Posterior cingulate gyrus (tissue), 11 donors: ENCODE data around the gene ZFPM1.

Experiments
- DNase-seq, 10 donors: peaks; one replicate each; pipeline versions ENCODE4 v3.0.0 to v3.0.0-alpha.2; 2020 to 2021; ENCODE audit warnings: mixed read lengths in 3 of 10
- intact Hi-C: fragments of 100-400 bp; cut with DNase I; formaldehyde crosslinking; loops from one replicate; pipeline ENCODE4 v1.15.1; 2023

Gene ZFPM1

DNA sequence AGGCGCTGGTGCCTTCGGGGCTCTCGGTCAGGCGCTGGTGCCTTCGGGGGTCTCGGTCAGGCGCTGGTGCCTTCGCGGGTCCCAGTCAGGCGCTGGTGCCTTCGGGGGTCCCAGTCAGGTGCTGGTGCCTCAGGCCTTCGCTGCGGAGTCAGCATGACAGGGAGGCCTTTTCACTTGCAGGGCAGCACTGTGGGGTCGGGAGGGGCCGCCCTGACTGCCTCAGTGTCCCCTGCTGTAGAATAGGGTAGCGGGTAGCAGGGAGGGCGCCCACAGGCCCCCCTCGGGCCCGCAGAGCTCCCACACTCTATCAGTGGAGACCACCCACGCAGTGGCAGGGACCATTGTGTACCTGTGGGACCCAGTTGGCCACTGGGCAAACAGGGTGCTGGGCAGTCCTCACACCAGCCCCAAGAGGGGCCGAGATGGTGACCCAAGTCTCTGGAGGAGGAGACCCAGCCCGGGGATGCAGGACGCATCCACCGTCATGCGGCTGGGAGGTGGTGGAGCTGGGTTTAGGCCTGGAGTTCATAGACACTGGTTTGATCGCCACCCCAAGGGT is 38.0 kb downstream of the ZFPM1 start:
- no peak for DNase-seq
- intact Hi-C loops = no loop called here

DNA sequence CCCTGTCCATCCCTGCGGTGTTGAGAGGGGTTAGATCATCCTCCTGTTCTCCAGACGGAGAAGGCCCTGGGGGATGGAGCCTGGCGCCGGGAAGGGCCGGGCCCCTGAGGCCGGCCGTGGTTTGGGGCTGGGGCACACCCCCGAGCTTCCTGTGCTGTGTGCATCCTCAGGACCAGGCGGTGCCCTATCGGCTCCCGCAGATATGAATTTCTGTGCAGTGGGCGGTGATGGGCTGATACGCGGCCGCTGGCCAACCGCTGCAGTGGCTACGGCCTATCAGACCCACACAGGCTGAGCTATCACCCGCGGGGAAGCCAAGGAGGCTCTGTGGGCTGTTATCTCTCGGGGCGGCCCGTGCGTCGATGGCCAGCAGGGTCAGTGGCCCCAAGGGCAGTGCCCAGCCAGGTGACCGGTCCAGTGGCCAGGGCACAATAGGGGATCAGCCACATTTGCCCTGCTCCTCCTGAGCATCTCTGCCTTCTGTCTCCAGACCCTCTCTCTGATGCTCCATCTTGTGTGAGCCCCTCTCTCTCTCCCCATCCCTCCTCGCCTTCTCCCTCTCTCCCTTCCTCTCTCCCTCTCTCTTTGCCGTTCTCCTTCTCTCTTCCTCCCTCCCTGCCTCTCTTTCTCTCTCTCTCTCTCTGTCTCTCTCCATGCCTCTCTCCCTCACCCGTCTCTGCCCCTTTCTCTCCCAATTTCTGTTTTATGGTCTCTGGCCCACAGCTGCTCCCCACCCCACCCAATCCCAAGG is 38.7 kb downstream of the ZFPM1 start:
- no peak for DNase-seq

DNA sequence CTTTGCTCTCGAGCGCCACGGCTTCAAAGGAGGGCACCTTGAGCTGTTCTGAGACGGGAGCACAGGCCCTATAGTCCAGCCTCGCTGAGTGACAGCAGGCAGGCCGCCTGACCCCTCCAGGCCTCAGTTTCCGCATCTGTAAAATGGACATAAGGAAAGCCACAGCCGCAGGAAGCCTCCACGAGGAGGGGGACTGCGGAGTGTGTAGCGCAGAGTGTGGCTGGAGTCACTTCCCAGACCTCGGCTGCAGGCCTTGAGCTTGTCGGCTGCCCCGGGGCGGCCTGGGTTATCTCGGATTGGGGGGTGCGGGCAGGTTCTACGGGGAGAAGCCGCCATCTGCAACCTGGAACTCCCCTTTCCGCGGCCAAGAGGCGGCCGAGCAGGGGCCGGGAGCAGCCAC is 40.8 kb downstream of the ZFPM1 start:
- no peak for DNase-seq
- intact Hi-C loops = no loop called here

More for the DNA sequence above, 38.7 kb downstream of the ZFPM1 start:
- intact Hi-C loops = no loop called here

DNA sequence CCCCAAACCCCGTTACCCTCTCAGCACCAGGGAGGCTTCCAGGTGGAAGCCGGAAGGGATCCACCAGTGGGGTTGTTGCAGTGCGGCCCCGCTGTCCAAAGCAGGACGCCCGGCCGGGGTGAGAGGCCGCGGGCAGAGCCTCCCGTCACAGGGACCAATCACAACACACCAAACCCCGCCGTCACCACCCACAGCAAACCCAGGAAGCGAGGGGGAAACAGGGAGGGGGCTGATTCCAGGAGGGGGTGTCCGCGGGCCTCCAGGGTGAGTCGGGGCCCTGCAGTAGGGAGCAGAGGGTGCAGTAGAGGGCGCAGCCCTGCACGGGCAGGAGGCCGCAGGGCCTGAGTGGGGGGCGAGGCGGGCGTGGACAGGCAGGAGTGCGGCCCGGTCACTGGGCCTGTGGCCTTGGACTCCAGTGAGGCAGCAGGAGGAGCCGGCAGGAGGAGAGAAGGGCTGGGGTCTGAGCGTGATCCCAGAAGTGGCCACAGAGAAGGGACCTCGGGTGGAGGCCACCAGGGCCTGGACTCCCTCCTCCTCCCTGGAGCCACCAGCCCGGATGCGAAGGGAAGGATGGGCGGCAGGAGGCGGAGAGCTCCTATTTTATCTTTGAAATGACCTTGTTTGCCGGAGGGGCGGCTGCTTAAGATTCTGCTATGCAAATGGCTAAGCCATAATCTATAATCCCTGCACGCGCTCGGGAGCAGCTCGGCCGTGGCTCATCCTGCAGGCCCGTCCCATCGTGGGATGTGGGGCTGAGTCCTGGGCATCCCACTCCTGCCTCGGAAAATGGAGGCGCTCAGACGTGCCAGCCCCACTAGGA is 41.5 kb downstream of the ZFPM1 start:
- intact Hi-C loops = no loop called here
- DNase-seq = no peak

DNA sequence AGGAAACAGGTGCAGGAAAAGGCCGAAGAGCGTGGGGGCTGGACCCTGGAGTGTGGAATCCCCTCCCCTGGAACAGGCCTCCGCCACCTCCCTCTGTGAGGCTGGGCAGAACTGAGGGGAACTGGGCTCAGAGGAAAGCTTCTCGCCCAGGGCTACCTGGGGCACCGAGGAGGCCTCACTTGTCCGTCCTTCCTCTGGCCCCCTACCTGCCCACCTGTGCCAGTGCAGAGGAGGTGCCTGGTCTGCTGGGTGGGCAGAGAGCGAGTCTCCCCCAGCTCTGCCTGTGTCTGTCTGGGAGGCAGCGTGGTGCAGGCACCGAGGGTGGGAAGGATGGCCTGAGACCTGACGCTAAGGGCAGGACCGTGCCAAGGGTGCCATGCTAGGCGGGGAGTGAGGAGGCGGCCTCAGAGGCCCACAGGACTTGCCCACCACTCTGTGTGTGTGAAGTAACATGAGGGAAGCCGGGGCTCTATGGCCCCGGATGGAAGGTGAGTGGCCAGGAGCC is 42.2 kb downstream of the ZFPM1 start:
- DNase-seq = no peak
- intact Hi-C loops = no loop called here

DNA sequence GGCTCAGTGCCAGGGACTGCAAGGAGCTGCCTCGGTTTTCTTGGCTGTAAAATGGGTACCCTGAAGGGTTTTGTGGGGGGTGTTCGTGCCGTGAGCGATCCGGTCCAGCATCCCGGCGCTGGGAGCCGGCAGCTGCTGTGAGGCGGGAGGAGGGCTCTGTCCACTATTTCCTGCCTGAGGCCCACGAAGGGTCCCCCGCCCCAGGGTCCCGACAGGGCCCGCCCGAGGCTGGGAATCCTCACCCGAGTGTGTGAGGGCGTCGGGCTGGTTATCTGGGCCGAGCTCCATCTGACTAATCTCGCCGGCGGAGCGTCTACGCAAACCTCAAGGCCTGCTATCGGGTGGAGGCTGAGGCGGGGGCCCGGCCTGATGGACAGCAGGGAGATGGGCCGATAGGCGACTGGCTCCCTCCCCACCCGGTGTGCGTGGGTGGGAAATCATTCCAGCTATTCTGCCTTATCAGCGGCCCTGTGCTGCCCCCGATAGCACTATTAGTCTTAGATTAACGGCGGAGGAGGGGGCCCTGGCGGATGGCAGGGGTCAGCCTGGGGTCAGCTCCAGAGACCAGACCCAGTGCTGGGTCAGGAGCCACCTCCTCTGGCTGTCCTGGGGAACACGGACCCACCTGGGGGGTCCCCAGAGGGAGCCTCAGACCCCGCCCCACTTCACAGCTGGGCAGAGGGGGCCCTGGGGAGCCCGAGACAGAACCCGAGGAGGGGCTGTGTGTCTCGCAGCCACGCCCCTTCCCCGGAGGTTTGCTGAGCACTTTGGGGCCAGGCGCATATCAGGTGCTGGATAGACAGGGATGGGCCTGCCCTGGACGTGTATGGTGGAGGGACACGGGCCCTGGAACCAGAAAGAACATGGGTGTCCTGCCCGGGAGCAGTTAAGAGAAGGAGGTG is 44.7 kb downstream of the ZFPM1 start:
- DNase-seq = no peak
- intact Hi-C loops = no loop called here

DNA sequence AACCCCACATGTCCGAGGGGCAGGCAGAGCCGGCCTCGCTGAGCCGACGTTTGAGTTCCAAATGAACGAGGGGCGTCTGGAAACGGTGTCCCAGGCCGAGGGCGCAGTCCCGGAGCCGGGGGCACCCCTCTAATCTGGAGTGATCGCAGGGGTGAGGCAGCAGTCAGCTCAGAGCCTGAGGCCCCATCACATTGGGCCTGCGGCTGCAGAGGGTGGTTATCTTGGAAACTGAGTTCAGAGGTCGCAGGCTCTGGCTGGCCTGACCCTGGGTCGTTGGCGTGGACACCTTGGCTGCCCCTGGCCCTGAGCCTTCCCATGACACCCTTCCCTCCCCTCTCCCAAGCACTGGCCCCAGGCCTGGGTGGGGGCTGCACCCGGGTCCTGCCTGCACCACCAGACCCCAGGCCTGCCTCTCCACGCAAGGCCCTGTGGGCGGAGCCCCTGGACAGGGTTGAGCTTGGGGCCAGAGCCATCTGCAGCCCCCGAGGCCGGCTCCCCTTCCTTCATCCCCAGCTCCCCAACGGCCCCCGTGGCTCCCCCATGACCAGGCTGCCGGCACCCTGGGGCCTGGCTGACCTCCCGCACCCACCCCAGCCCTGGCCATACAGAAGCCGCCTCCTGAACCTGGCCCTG is 45.6 kb downstream of the ZFPM1 start:
- intact Hi-C loops = no loop called here
- DNase-seq = no peak

DNA sequence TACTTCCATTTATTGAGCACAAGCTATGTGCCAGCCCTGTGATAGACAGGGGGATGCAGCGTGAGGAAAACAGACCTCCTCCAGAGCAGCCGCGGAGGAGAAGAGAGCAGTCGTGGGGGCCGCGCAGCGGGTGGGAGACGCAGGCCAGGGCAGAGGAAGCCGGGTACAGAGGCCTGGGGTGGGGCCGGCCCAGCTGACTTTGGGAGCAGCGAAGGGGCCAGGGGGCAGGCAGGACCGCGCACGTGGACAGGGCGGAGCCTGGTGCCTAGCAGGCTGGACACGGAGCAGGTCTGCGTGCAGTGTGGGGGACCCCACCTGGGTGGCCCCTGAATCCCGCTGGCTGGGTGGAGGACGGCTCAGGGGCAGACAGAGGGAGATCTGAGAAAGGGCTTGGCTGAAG is 46.2 kb downstream of the ZFPM1 start:
- intact Hi-C loops = no loop called here

DNA sequence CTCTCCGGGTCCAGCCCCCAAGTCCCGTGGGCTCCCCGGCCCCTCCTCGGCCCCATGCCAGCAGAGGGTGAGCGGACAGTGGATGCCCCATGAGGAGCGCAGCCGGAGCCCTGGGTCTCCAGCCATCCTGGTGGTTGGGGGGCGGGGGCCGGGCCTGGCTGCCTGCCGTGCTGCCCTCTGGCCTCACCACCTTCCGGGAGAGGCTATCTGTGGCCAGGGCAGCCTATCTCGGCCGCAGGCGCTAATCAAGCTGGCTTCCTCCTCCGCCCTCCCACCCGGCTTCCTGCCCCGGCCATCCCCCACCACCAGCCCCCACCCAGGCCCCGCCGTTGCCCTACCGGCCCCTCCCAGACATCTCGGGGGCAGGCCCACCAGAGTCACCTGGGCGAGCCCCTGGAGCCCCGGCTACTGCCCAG is 46.8 kb downstream of the ZFPM1 start:
- intact Hi-C loops = no loop called here
- no peak for DNase-seq

More for the DNA sequence above, 46.2 kb downstream of the ZFPM1 start:
- no peak for DNase-seq

DNA sequence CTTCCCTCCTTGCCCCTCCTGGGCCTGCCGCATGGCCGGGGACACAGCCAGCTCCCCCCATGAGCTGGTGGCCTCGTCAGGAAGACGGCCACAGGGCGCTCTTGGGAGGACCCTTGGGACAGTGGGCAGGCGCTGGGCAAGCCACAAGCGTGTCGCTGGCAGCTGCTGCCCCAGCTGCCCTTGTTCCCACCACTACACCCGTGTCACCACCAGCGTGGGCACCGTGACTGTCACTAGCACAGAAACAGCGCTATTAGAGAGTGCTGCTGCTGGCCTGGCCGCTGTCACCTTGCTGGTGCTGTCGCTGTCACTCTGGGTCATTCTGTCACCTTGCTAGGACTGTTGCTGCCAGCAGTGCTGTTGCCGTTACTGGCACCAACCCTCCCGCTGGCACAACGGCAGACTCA is 47.2 kb downstream of the ZFPM1 start:
- intact Hi-C loops = no loop called here
- no peak for DNase-seq

DNA sequence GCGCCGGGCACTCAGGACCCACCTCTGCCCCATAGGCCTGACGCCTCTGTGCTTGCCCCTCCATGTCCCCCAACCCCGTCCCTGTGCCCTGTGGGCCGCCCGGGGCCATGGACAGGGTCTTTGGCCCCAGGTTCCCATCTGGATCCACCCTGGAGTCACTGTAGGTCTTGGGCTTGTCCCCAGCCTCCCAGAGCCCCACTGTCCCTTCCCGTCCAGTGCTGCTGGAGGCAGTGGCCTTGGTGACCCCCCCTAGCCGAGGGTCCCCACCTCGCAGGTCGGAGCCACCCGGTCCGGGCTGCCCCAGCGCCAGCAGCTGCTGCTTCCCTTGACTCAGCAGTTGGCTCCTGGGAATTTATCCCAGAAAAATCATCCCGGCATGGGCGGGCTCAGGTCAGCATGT is 49.3 kb downstream of the ZFPM1 start:
- DNase-seq = no peak
- intact Hi-C loops = no loop called here

DNA sequence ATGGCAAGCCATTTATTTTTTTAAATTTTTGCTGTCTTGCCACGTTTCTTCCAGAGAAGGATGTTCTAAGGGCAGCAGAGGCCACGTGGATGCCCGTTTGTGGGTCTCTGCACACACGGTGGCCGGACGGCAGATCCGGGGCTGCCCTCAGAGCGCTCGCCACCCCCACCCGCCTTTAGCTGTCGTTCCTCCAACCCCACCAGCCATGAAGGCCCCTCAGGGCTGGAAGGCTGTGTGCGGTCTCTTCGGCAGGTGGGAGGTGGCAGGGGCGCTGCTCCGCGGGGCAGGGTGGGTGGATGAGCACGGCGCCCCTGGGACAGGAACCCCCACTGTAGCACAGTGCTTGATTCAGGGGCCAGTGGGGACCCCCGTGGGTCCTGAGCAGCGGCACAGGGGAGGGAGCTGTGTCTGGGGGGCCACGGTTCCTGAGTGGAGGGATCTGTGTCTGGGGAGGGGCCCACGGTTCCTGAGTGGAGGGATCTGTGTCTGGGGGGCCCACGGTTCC is 49.7 kb downstream of the ZFPM1 start:
- no peak for DNase-seq
- intact Hi-C loops = no loop called here

DNA sequence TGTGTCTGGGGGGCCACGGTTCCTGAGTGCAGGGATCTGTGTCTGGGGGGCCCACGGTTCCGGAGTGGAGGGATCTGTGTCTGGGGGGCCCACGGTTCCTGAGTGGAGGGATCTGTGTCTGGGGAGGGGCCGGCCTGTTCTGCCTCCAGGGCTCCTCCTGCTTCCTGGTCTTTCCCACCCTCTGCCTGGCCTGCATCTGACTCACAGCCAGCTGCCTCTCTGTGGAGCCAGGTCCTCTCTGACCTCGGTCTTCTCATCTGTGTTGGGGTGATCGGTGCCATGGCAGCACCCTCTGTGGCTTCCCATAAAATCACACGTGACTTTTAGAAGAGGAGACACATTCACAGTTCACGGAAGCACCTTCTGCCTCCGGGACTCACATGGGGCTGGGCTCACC is 50.3 kb downstream of the ZFPM1 start:
- DNase-seq = no peak

DNA sequence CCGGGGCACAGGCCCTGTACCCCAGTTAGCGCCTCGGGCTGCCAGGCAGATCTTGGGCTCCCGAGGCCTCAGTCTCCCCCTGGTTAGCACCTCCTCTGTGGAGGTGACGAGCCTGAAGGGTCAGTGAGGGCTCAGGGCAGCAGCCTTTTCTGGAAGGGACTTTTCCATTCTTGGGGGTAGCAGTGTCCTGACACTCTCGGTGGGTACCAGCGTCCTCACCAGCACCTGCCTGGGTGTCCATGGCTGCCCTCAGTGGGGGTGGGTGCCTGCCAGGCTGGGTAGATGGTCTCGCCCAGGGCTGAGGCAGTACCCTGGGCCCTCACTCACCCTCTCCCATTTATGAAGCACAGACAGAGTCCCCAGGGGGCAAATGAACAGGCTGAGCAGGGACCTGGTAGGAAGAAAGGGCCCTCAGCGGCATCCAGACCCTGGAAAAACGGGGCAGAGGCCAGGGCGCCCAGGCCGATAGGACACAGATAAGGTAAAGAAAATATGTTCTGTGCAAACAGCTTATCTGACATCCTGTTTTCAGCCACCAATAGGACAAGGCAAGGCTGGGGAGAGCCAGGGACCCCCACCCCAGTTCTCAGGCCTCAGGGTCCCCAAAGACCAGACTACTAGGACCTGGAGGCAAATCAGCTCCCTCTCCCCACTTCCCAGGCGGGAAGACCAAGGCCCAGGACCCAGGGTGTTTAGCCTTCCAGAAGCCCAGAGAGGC is 50.9 kb downstream of the ZFPM1 start:
- no peak for DNase-seq
- intact Hi-C loops = no loop called here

More for the DNA sequence above, 50.3 kb downstream of the ZFPM1 start:
- intact Hi-C loops = no loop called here

DNA sequence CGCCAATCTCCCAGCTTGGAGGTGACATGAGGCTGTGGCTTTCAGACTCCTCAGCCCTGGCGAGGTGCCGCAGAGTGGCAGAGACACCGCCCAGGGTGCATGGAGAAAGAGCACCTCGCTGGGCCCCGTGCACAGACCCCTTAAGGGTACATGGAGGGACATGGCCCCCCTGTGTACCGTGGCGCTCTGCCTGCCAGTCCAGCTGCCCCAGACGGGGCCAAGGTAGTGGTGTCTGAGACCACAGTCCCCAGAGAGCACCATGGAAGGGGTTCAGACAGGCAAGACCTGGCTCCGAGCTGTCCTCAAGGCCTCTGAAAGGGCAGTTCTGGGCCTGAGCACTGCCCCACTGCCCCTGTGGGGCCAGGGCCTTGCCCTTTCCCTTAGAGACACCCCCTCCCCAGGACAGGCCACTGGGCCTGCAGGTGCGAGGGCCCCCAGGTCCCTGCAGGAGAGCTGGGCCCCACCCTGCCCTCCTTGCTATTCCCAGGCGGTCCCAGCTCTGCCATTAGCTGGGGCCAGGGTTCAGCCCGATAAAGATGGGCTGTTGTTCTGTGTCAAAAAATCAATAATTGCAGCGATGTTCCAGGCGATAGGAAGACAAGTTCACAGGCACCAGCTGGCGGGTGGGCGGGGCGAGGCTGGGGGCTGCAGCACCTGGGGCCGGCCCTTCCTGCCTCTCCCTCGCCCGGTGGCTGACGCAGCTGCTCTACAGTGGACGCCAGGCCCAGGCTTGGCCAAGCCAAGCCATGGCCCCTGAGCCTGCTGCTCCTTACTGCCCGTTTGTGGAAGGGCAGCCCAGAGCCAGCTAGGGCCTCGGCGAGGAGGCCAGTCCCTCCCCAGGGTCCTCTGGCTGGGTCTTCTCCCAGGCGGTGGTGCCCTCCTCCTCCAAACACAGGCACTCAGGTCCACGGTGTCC is 51.7 kb downstream of the ZFPM1 start:
- DNase-seq = no peak
- intact Hi-C loops = no loop called here

DNA sequence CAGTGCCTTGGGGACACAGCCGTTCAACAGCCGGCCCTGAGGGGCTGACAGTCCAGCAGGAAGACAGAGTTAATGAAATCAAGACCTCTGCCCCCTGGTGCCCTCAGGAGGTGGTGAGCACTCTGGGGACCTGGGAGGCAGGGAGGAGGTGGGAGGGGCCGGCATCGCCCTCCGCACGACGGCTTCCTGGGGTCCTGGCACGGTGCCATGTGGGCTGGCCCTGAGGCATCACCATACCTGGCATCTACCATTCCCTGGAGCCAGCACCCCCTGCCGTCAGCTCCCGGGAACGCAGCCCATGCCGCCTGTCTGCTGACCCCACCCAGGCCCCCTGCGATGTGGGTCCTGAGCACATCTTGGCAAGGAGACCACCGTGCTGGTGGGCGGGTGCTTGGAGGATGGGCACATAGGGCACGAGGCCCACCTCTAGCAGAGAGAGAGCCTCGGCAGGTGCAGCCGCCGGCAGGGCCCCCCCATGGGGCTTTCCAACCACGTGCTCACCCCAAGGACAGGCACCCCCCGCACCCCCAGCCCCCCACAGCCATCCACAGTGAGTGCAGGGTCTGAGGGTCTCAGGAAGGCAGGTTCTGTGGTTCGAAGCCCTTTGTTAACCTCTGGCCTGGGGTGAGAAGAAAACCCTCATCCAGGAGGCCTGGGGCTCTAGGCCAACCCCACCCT is 52.5 kb downstream of the ZFPM1 start:
- intact Hi-C loops = no loop called here
- DNase-seq = no peak

DNA sequence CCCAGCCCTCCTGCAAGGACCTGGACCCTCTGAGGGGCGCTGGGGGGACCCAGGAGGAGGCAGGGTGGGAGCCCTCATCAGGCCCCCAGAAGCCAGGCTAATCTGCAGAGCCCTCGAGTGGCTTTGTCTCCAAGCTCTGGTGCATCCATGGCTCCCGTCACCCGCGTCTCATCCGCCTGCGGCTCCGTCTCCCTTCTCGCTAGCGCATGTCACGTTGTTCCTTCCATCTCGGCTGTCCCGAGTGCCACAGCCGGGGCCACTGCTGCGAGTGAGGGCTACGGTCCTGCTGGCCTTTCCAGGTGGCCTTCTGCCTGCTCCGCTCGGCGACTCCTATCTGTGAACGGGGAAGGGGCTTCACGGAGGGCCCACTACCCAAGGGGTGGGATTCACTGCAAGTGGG is 53.6 kb downstream of the ZFPM1 start:
- intact Hi-C loops = no loop called here
- DNase-seq = no peak
